ENCODE data around the gene CACNG3.

- TF ChIP-seq CTCF (IDR thresholded peaks at IDR 0.05; ENCODE audit: poor library complexity, severe bottlenecking): no peak
- no peak for TF ChIP-seq TAF1 (IDR thresholded peaks at IDR 0.05; ENCODE audit: low read depth)
- TF ChIP-seq POLR2AphosphoS5 (IDR thresholded peaks at IDR 0.05): no peak
- no peak for TF ChIP-seq EZH2 (IDR thresholded peaks at IDR 0.05; ENCODE audit: borderline replicate concordance, insufficient read depth, low read length, poor library complexity, severe bottlenecking)
These were observed 6.7 kb downstream of the CACNG3 start for GRCh38 chr16:24262816-24263215.

All from neural cell (in vitro differentiated cells).